HG03108 (cell line): Measurements from ENCODE around the gene TMSB10.
"Not testable (repeated sequence)": the region's sequence is repeated elsewhere in the genome, so short reads cannot be mapped to it uniquely, and the experiment has no call there.

ENCODE experiments used
- ATAC-seq: cut with Tn5 transposase; IDR thresholded peaks from one replicate; pipeline ENCODE4 v1.9.1; 2021; ENCODE audit warnings: moderate library complexity; ENCODE audit not compliant: unreplicated experiment

TMSB10 gene

DNA sequence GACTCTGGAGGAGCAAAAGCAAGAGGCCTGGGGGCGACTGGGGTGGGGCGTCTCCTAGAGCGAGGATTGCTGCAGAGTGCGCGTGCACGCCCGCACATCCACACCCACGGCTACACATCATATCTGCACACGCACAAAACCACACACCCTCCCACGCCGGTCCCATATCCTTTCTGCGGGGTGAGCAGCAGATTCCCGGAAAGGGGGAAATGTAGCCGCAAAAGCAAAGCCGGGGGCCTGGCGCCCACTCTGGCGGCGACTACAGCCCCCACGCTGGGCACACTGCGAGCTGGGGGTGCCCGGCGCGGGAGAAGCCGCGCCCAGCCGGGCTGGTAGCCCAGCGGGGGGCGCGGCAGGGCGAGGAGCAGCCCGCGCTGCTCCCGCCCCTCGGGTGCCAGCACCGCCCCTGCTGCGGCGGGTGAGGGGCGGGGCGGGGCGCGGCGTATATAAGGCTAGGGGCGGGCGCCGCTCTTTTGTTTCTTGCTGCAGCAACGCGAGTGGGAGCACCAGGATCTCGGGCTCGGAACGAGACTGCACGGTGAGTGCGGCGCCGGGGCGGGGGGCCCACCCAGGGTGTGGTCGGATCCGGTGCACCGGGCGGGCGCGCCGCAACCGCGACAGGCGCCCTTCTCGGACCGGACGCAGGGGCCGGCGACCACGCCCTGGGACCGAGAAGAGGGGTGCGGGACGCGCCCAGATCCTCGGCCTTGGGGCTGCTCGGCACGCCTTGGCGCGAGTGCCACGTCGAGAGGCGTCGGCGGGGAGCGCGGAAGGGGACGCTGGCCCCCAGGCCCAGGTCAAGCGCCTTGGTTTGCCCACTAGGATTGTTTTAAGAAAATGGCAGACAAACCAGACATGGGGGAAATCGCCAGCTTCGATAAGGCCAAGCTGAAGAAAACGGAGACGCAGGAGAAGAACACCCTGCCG is at the start of gene TMSB10:
Gene TMSB10, plus strand, starts transcription at position 476 of the 927 bp plus-strand sequence.
- peak; percentile 58 for ATAC-seq

DNA sequence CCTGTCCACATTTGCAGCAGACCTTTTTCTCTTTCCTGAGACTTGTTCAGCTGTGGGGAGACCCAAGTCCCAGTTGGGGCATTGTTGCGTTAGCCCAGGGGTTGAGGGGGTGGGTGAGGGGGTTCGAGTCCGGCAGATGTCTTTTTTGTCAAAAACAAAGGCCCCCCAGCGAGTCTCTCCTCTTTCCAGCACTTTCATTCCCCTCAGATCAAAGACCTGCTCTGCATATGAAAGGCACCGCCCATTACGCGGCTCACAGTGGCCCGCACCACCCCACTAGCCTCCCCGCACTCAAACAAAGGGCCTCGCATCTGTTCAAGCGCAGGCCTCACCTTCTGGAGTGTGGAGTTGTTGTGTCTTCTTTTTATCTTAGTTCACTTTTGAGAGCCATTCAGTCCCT is 49.7 kb upstream of the TMSB10 start:
- no peak for ATAC-seq

- ATAC-seq: no peak
Measured at GRCh38 chr2:84856787-84857186, 48.7 kb upstream of the TMSB10 start.

GRCh38 chr2:84857566-84857965 is 47.9 kb upstream of the TMSB10 start:
- no peak for ATAC-seq

- ATAC-seq: no peak
Measured at GRCh38 chr2:84858123-84858522, 47.3 kb upstream of the TMSB10 start.

DNA sequence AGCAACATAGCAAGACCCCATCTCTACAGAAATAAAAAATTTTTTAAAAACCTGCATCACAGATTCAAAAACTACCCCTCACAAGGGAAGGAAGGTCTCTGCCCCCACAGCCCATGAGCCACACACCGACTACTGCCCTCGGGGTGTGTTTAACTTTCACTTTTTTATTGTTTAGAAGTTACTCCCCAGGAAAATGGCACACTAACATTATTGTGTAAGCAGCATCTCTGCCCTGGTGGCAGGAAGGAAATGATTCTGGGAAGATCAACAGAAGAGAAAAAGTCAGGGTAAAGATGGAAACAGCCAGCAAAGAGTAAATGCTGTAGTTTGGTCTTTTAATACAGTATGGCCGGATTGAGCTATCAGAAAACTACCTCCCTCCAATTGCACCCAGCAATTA is 46.5 kb upstream of the TMSB10 start:
- no peak for ATAC-seq

DNA sequence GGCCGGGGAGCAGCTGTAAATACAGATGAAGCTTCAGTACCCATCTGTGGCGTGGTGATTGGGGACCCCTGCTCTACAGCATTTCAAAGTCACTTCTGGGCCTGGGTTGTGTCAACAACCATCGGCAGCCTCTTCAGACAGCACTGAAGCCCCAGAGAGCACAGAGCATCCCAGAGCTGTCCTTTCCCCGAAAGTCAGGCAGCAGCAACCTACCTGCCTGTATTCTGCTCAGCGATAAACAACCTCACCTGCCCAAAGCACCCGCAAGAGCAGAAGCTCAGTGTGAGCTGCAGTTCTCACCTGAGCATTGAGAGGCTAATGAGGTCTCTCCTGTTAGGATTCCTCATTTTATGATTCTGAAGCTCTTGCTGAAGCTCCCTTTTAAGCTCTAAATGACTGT is 43.9 kb upstream of the TMSB10 start:
- no peak for ATAC-seq

GRCh38 chr2:84862006-84862405 is 43.5 kb upstream of the TMSB10 start:
- no peak for ATAC-seq

DNA sequence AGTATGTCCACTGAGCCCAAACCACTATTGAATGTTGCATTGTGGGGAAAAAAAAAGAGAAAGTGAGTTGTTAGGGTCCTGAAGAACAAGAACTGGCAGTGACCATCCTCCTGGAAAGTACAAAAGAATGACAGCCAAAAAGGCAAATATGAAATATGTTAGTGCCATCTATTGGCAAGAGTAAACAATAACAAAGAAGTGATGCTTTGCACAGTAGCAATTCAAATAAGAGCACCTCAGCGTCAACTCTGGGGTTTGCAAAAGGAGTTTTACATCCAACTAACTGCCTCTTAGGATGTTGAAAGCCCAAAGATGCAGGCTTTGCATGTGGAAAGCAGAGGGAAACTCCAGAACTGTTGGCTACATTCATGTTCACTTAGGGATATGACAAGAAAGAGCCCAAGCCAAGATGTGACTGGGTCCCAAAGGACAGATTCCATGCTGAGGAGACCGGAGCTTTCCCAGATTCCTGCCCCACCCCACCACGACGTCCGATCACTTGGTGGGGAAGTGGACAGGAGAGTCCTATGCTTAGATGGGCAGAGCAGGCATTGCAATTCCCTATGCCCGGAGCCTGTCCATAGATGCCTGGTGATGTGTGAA is 40.2 kb upstream of the TMSB10 start:
- no peak for ATAC-seq

- ATAC-seq: no peak
Measured at GRCh38 chr2:84866122-84866521, 39.3 kb upstream of the TMSB10 start.

- not testable (repeated sequence) for ATAC-seq
Measured at GRCh38 chr2:84868327-84868726, 37.1 kb upstream of the TMSB10 start.

DNA sequence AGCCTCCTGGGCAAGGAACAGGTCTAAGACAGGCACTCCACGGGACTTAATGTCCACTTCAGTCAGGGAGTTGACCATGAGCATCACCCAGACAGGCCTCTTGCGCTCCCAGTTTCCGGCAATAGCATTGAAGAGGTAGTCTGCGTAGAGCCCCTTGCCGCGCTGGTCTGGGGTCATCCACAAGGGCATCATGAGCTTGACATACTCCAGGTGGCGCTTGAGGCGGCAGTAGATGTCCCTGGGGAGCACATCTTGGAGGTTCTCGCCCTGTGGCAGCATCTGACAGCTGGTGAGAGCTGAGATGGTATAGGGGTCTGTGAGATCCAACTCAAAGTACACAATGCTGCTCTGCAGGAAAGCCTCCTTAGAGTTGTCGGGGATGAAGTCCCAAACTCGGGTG is 35.1 kb upstream of the TMSB10 start:
- peak; percentile 73 for ATAC-seq

DNA sequence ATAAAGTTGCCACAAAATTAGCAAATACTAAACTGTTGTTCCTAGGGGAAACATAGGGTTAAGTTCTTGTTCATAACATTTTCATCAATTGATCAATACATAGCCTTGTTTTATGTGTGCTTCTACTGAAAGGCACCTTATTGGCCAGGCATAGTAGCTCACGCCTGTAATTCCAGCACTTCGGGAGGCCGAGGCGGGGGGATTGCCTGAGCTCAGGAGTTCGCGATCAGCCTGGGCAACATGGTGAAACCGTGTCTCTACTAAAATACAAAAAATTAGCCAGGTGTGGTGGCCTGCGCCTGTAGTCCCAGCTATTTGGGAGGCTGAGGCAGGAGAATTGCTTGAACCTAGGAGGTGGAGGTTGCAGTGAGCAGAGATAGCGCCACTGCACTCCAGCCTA is 32.8 kb upstream of the TMSB10 start:
- ATAC-seq: not testable (repeated sequence)

GRCh38 chr2:84873350-84873749 is 32.1 kb upstream of the TMSB10 start:
- no peak for ATAC-seq

DNA sequence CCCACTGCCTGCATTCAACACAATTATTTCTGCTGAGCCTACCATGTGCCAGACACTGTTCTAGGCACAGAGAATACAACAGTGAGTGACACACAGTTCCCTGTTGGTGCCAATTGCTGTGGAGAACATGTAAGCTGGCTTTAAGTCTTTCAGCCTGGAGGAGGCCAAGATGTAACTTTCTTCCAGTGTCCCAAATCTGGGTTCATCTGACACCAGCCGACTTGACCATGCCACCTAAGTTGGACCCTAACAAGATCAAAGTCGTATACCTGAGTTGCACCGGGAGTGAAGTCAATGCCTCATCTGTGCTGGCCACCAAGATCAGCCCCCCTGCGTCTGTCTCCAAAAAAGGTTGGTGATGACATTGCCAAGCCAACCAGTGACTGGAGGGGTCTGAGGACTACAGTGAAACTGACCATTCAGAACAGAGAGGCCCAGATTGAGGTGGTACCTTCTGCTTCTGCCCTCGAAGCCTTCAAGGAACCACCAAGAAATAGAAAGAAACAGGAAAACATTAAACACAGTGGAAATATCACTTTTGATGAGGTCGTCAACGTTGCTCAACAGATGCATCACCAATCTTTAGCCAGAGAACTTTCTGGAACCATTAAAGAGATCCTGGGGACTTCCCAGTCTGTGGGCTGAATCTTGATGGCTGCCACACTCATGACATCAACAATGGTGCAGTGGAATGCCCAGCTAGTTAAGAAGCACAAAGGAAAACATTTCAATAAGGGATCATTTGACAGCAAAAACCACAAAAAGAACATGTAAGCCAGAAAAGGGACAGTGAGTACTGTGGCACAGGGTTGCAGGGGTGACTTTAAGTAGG is 30.9 kb upstream of the TMSB10 start:
- ATAC-seq: no peak

GRCh38 chr2:84875213-84875560 is 30.3 kb upstream of the TMSB10 start:
- no peak for ATAC-seq

DNA sequence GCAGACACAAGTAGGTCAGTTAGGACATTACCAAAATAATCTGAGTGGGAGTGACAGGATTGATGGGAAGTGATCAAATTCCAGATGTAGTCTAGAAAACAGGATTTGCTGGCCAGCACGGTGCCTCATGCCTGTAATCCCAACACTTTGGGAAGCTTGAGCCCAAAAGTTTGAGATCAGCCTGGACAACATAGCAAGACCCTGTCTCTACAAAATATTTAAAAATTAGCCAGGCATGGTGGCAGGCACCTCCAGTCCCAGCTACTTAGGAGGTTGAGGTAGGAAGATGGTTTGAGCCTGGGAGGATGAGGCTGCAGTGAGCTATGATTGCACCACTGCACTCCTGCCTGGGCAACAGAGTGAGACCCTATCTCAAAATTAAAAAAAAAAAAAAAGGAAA is 29.8 kb upstream of the TMSB10 start:
- not testable (repeated sequence) for ATAC-seq

GRCh38 chr2:84876369-84876768 is 29.1 kb upstream of the TMSB10 start:
- no peak for ATAC-seq

- no peak for ATAC-seq
Measured at GRCh38 chr2:84878459-84878858, 27.0 kb upstream of the TMSB10 start.

DNA sequence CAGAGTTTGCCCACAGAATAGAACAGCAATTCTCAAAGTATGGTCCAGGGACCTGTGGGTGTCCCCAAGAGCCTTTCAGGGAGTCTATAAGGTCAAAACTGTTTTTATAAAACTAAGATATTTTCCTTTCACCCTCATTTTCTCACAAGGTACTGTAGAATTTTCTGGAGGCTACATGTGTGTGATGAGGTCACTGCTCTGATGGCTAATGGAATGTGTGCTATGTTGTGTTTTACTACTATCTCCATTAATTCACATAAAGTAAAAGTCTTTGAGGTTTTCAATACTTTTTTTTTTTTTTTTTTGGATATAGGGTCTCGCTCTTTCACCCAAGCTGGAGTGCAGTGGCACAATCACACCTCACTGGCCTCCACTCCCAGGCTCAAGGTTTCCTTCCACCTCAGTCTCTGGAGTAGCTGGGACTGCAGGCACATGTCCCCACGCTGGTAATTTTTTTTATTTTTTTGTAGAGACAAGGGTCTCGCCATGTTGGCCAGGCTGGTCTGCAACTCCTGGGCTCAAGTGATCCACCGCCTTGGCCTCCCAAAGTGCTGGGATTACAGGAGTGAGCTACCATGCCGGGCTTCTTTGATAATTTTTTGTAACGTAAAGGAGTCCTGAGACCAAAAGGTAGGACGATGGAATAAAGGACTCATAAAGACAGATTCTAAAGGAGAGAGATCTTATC is 26.4 kb upstream of the TMSB10 start:
- ATAC-seq: no peak
